Measurements from ENCODE around the gene MS4A4E. TPM values are rescaled to one million over a fixed set of nuclear protein-coding genes. Genes with fewer than 3 reads are reported as not detected.
"Not testable (repeated sequence)": the region's sequence is repeated elsewhere in the genome, so short reads cannot be mapped to it uniquely, and the experiment has no call there.

MS4A4E gene
- total RNA-seq, 1 donor from 2014 or later, result not detected

DNA sequence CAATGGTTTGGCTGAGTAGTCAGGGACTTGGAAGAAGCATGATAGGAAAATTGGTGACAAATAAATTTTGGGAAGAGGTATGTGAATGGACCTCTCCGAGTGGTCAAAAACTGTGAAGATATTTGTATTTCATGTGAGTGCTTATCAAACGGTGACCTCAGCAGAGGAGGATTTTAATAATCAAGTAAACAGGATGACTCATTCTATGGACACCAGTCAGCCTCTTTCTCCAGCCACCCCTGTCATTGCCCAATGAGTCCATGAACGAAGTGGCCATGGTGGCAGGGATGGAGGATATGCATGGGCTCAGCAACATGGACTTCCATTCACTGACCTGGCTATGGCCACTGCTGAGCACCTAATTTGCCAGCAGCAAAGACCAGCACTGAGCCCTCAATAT lies 21.2 kb downstream of the MS4A4E start:
- no peak for DNase-seq (ENCODE audit: low read depth in 2 of 2)

DNA sequence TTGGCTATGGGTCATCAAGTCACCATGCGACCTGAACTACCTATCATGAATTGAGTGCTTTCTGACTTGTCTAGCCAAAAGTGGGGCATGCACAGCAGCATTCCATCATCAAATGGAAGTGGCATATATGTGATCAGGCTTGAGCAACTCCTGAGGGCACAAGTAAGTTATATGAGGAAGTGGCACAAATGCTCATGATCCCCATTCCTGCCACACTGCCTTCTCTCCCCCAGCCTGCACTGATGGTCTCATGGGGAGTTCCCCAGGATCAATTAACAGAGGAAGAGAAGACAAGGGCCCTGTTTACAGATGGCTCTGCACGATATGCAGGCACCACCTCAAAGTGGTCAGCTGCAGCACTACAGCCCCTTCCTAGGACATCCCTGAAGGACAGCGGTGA lies 21.8 kb downstream of the MS4A4E start:
- DNase-seq (ENCODE audit: low read depth in 2 of 2), result no peak

GRCh38 chr11:60214386-60214785 lies 28.6 kb downstream of the MS4A4E start:
- no peak for DNase-seq (ENCODE audit: low read depth in 2 of 2)

- no peak for DNase-seq (ENCODE audit: low read depth in 2 of 2)
These were observed 31.7 kb downstream of the MS4A4E start for GRCh38 chr11:60211206-60211605.

DNA sequence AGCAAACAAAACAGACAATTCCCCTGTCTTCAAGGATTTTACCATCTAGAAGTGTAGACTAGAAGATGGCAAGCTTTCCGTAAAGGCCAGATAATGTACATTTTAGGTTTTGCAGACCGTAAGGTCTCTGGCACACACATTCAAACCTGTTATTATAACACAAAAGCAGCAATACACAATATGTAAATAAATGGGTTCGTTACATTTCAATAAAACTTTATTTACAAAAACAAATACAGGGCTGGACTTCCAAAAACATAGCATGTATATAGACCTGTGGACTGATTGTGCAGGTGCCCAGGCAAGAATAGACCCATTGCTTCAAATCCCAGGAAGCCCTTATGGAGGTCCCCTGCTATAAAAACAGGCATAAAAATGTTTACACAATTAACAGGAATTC lies 33.0 kb downstream of the MS4A4E start:
- DNase-seq (ENCODE audit: low read depth in 2 of 2), result no peak

DNA sequence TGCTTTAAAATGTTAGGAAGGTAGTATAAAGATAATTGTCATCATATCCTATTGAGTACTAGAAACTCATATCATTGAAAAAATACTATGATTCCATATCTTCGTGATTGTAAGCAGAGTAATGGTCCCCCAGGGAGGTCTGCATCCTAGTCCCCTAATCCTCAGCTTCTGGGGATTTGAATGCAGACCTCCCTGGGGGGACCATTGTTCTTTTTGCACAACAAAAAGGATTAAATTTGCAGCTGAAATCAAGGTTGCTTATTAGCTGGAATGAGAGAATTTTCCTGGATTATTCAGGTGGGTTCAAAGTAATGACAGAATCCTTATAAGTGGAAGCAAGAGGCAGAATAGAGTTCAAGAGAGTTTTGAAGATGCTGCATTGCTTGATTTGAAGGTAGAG lies 34.0 kb downstream of the MS4A4E start:
- DNase-seq (ENCODE audit: low read depth in 2 of 2), result no peak

GRCh38 chr11:60208146-60208895 lies 34.6 kb downstream of the MS4A4E start:
- no peak for DNase-seq (ENCODE audit: low read depth in 2 of 2)

GRCh38 chr11:60206616-60207015 lies 36.3 kb downstream of the MS4A4E start:
- DNase-seq (ENCODE audit: low read depth in 2 of 2), result no peak

GRCh38 chr11:60204922-60205321 lies 38.0 kb downstream of the MS4A4E start:
- DNase-seq (ENCODE audit: low read depth in 2 of 2), result peak in 1 of 2 donors; percentile 8

GRCh38 chr11:60201334-60201733 lies 41.6 kb downstream of the MS4A4E start:
- not testable (repeated sequence) for DNase-seq (ENCODE audit: low read depth in 2 of 2)

GRCh38 chr11:60197442-60197841 lies 45.5 kb downstream of the MS4A4E start:
- no peak for DNase-seq (ENCODE audit: low read depth in 2 of 2)

- peak in 1 of 2 donors; percentile 47 for DNase-seq (ENCODE audit: low read depth in 2 of 2)
These were observed 47.0 kb downstream of the MS4A4E start for GRCh38 chr11:60195923-60196368.

GRCh38 chr11:60194511-60194910 lies 48.4 kb downstream of the MS4A4E start:
- peak in 1 of 2 donors; percentile 70 for DNase-seq (ENCODE audit: low read depth in 2 of 2)

DNA sequence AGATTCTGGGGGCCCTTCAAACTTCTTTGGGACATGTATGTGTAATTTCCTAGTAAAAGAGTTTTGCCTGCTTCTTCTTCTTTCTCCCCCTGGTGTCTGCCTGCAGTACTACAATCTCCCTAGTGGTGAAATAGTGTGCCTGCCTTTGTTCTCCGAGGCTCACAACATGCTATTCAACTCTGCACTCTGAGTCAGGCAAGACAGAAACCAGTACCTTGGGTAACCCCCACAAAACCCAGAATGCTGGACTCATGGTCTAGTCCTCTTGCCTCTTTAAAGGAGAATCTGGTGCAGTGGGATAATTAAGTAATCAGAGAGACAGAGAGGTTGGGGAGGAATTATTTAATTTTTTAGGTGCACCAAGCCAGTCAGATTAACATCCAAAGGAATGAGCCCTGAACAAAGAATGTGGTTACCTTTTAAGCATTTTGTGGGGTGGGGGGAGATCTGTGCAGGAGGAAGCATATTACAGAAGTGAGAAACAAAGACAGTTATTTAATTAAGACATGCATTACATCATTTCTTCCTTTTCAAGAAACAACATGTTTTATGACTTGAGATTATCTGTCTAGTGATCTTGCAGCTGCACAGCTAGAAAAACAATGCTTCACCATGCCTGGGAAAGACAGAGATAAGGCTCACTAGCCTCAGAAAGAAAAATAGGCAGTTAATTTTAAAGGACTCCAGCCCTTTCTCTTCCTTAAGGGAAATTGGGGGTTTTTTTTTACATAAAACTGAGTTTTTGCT lies 49.1 kb downstream of the MS4A4E start:
- DNase-seq (ENCODE audit: low read depth in 2 of 2), result peak; percentile 53 to 91

- not testable (repeated sequence) for DNase-seq (ENCODE audit: low read depth in 2 of 2)
These were observed 50.4 kb downstream of the MS4A4E start for GRCh38 chr11:60192564-60192963.

- not testable (repeated sequence) for DNase-seq (ENCODE audit: low read depth in 2 of 2)
These were observed 54.5 kb downstream of the MS4A4E start for GRCh38 chr11:60188481-60188880.

DNA sequence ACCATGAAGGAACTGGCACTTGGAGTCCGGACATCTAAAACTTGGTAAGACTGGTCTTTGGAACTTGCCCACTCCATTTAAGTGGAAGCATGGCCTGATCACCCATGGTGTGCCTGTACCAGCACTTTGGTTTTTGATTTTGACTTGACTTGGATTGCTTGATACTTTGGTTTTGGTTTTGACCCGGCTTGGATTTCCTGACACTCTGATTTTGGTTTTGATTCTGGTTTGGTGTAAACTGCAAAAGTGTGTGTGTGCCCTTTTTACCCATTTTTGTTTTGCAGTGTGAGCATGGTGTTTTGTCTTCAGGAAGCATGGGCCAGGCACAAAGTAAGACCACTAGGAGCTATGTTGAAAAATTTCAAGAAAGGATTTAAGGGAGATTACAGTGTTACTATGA lies 56.8 kb downstream of the MS4A4E start:
- not testable (repeated sequence) for DNase-seq (ENCODE audit: low read depth in 2 of 2)

DNA sequence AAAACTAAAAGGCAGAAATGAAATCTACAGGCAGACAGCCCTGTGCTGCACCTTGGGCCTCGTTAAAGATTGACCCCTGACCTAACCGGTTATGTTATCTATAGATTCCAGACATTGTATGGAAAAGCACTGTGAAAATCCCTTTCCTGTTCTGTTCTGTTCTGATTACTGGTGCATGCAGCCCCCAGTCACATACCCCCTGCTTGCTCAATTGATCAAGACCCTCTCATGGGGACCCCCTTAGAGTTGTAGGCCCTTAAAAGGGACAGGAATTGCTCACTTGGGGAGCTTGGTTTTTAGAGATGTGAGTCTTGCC lies 57.5 kb downstream of the MS4A4E start:
- not testable (repeated sequence) for DNase-seq (ENCODE audit: low read depth in 2 of 2)

- no peak for DNase-seq (ENCODE audit: low read depth in 2 of 2)
These were observed 58.0 kb downstream of the MS4A4E start for GRCh38 chr11:60184824-60185511.

DNA sequence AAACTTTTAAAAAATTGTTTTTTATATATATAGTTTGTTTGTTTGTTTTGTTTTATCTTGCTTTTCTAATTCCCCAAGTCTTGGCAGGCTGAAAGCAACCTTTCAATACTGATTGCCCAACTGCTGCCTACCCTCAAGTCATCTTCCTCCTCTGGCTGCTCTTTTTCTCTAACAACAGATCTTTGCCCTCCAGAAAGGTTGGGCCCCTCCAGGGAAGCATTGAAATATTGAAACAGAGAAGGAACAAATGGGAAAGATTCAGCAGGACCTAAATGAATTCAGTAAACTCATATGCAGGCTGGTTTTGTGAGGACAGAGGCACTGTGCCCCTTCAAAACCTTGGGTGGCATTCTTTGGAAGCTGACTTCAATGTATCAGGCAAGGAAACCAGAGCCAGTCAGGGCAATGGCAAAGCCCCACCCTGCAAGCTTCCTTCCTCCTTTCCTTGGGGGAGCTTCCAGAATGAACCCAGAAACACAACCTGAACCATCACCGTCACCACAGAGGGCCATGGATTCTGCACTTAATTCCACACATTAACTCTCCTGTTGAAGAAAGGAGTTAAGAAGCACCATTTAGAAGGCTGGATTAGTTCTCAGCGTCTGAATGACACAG lies 59.2 kb downstream of the MS4A4E start:
- no peak for DNase-seq (ENCODE audit: low read depth in 2 of 2)

DNA sequence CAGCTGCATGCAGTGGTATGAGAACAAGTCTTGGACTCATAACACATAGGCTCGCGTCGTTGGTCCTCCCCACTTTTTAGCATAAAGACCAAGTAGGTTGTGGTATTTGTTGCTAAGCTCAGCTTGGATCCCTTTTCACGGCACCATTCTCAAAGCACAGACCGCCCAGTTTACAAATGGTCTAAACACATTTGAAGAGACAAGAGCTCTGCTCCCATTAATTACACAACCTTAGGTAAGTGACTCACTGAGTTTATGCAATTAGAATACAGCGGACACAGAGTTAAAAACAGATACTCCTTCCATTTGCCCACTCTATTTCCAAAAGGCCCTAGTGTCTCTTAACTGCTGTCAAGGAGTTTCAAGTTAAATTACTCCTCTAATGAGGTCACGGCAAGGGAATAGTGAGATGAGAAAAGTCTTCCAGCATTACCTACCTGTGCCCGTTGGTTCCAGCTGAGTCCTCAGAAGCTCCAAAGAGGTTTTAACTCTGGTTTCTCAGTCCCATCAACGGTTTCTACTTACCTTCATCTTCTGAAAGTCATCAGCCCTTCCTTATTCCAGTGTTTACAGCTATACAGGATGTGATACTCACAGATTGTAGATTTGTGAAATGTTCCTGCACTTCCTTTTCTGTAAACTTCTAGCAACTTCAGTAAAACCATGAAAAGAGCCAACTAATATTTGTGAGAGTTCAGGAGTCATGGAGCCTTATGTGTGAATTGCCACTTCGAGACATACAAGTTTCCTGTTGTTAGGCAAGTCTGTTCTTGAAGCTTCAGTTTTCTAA lies 60.2 kb downstream of the MS4A4E start, which contains the start of gene MS4A6A:
TSS of gene MS4A6A (minus strand) at position 543 of the 790 bp plus-strand sequence. CDS start 1,356 bp downstream, outside the sequence.
- peak in 1 of 2 donors; percentile 80 for DNase-seq (ENCODE audit: low read depth in 2 of 2)

Data from dermis microvascular lymphatic vessel endothelial cell (primary cell).